Measurements from ENCODE around the gene GPC4.

Gene GPC4

DNA sequence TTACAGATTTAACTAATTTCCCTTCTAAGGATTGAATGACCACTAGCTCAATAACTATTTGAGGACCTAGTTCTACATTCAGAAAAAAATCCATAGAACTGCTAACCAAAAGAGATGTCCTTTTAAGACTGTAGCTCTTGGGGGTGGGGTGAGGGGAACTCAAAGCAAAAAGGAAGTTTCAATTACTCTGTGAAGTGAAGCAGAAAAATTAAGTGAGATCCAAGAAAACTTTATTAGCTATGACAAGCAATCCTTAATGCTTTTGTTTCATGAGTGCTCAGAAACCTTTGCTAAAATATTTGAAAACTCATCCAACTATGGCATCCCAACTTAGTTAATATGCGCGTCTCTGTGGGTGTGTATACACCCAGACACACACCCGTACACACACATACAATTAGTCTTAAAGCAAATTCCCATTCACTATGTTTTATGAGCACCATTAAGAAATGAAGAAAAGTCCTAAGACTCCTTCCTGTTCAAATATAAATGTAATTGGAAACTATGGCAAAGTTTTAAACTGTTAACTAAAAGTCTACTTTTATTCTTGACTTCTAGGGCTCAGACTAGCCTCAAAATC lies 44.5 kb downstream of the GPC4 start:
- CTCF ChIA-PET, result no interaction called here

More for the DNA sequence above, 44.5 kb downstream of the GPC4 start:
- Histone ChIP-seq H3K4me1 (ENCODE audit: control insufficient read depth, insufficient read depth, low read length) (peaks cover 20% of the 10 kb centered on the region), H3K27ac (ENCODE audit: extremely low read depth, low read depth, low read length) (no peak overlapping the region), H3K36me3 (ENCODE audit: control insufficient read depth in 2 of 2, insufficient read depth in 1 of 2, low read length in 2 of 2) (no peaks in the 10 kb centered on the region), H3K4me3 (ENCODE audit: low read depth, low read length) (no peak overlapping the region), H3K9me3 (ENCODE audit: control insufficient read depth, insufficient read depth, low read depth, low read length) (no peaks in the 10 kb centered on the region)
- POLR2A ChIA-PET, result no interaction called here
- TF ChIP-seq, protein P1, sequence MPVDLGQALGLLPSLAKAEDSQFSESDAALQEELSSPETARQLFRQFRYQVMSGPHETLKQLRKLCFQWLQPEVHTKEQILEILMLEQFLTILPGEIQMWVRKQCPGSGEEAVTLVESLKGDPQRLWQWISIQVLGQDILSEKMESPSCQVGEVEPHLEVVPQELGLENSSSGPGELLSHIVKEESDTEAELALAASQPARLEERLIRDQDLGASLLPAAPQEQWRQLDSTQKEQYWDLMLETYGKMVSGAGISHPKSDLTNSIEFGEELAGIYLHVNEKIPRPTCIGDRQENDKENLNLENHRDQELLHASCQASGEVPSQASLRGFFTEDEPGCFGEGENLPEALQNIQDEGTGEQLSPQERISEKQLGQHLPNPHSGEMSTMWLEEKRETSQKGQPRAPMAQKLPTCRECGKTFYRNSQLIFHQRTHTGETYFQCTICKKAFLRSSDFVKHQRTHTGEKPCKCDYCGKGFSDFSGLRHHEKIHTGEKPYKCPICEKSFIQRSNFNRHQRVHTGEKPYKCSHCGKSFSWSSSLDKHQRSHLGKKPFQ (tag by site-specific recombination; IDR thresholded peaks at IDR 0.05), result peak; percentile 82
- no peak for TF ChIP-seq ZNF76 (tag by site-specific recombination; IDR thresholded peaks at IDR 0.05; ENCODE audit: borderline replicate concordance, low read depth)
- no peak for TF ChIP-seq ZNF626 (tag by site-specific recombination; IDR thresholded peaks at IDR 0.05)
- TF ChIP-seq ZNF391 (tag by site-specific recombination; IDR thresholded peaks at IDR 0.05; ENCODE audit: borderline replicate concordance, low read depth), result no peak
- TF ChIP-seq, protein P2, sequence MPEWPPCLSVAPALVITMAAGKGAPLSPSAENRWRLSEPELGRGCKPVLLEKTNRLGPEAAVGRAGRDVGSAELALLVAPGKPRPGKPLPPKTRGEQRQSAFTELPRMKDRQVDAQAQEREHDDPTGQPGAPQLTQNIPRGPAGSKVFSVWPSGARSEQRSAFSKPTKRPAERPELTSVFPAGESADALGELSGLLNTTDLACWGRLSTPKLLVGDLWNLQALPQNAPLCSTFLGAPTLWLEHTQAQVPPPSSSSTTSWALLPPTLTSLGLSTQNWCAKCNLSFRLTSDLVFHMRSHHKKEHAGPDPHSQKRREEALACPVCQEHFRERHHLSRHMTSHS (tag by site-specific recombination; IDR thresholded peaks at IDR 0.05), result no peak
- no peak for TF ChIP-seq ZNF16 (tag by site-specific recombination; IDR thresholded peaks at IDR 0.05; ENCODE audit: low read depth)
- TF ChIP-seq PRDM6 (tag by site-specific recombination; IDR thresholded peaks at IDR 0.05), result peak; percentile 64
- TF ChIP-seq, protein P3, sequence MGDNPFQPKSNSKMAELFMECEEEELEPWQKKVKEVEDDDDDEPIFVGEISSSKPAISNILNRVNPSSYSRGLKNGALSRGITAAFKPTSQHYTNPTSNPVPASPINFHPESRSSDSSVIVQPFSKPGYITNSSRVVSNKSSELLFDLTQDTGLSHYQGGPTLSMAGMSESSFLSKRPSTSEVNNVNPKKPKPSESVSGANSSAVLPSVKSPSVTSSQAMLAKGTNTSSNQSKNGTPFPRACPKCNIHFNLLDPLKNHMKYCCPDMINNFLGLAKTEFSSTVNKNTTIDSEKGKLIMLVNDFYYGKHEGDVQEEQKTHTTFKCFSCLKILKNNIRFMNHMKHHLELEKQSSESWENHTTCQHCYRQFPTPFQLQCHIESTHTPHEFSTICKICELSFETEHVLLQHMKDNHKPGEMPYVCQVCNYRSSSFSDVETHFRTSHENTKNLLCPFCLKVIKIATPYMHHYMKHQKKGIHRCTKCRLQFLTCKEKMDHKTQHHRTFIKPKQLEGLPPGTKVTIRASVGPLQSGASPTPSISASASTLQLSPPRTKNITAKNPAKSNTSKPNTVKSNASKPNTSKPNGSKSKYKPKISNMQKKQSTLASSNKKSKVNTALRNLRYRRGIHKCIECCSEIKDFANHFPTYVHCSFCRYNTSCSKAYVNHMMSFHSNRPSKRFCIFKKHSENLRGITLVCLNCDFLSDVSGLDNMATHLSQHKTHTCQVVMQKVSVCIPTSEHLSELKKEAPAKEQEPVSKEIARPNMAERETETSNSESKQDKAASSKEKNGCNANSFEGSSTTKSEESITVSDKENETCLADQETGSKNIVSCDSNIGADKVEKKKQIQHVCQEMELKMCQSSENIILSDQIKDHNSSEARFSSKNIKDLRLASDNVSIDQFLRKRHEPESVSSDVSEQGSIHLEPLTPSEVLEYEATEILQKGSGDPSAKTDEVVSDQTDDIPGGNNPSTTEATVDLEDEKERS (tag by site-specific recombination; IDR thresholded peaks at IDR 0.05), result no peak
- TF ChIP-seq, protein P4, sequence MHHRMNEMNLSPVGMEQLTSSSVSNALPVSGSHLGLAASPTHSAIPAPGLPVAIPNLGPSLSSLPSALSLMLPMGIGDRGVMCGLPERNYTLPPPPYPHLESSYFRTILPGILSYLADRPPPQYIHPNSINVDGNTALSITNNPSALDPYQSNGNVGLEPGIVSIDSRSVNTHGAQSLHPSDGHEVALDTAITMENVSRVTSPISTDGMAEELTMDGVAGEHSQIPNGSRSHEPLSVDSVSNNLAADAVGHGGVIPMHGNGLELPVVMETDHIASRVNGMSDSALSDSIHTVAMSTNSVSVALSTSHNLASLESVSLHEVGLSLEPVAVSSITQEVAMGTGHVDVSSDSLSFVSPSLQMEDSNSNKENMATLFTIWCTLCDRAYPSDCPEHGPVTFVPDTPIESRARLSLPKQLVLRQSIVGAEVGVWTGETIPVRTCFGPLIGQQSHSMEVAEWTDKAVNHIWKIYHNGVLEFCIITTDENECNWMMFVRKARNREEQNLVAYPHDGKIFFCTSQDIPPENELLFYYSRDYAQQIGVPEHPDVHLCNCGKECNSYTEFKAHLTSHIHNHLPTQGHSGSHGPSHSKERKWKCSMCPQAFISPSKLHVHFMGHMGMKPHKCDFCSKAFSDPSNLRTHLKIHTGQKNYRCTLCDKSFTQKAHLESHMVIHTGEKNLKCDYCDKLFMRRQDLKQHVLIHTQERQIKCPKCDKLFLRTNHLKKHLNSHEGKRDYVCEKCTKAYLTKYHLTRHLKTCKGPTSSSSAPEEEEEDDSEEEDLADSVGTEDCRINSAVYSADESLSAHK (tag by site-specific recombination; IDR thresholded peaks at IDR 0.05), result peak; percentile 75
- no peak for TF ChIP-seq FEZF1 (tag by site-specific recombination; IDR thresholded peaks at IDR 0.05)
- TF ChIP-seq OSR2 (tag by site-specific recombination; IDR thresholded peaks at IDR 0.05), result 0 out of 2 replicates have a peak, but pooled peaks have one; percentile 11
- TF ChIP-seq TCF7L2 (IDR thresholded peaks at IDR 0.05; ENCODE audit: borderline replicate concordance, low read depth, low read length), result 0 out of 2 replicates have a peak, but pooled peaks have one; percentile 7
- no peak for TF ChIP-seq ZNF114 (tag by site-specific recombination; IDR thresholded peaks at IDR 0.05)

Measured in HEK293 (cell line).